OCI-LY1 (cell line): ENCODE data around the gene ASGR1.

ENCODE experiments used
- H2AFZ ChIP-seq: fragments of 200-600 bp; sonication (generic), shearing (Covaris generic); 2 replicates; pipeline ENCODE4 v1.6.0; 2014; ENCODE audit warnings: antibody characterized with exemption, mild to moderate bottlenecking, low read length
- H3F3A ChIP-seq: fragments of 200-600 bp; sonication (generic), shearing (Covaris generic); 2 replicates; pipeline ENCODE4 v1.6.0; 2014; ENCODE audit warnings: mild to moderate bottlenecking, antibody characterized with exemption, low read length, moderate library complexity; ENCODE audit not compliant: insufficient read depth
- H3K27ac ChIP-seq: fragments of 200-600 bp; sonication (generic); 2 replicates; pipeline ENCODE4 v1.5.1; 2014; ENCODE audit warnings: low read length, mixed run types, mild to moderate bottlenecking, low read depth; ENCODE audit not compliant: poor library complexity, severe bottlenecking
- H3K27me3 ChIP-seq: fragments of 200-600 bp; sonication (generic); 2 replicates; pipeline ENCODE4 v1.6.0; 2014; ENCODE audit warnings: antibody characterized with exemption, mild to moderate bottlenecking, low read length, moderate library complexity; ENCODE audit not compliant: insufficient read depth
- H3K36me3 ChIP-seq: fragments of 200-600 bp; sonication (generic); 2 replicates; pipeline ENCODE4 v1.6.1; 2014; ENCODE audit warnings: mild to moderate bottlenecking, antibody characterized with exemption, low read length, moderate library complexity, mixed read lengths; ENCODE audit not compliant: insufficient read depth
- H3K4me1 ChIP-seq: fragments of 200-600 bp; sonication (generic); 2 replicates; pipeline ENCODE4 v1.5.1; 2014; ENCODE audit warnings: mild to moderate bottlenecking, low read length, moderate library complexity; ENCODE audit not compliant: insufficient read depth, severe bottlenecking
- H3K4me2 ChIP-seq: fragments of 200-600 bp; sonication (generic), shearing (Covaris generic); 2 replicates; pipeline ENCODE4 v1.6.1; 2014; ENCODE audit warnings: low read length
- H3K4me3 ChIP-seq: fragments of 200-600 bp; sonication (generic); 2 replicates; pipeline ENCODE4 v1.5.1; 2014; ENCODE audit warnings: low read length, low read depth, mild to moderate bottlenecking, mixed read lengths; ENCODE audit not compliant: poor library complexity, severe bottlenecking
- H3K79me2 ChIP-seq: fragments of 200-600 bp; shearing (Covaris generic); 2 replicates; pipeline ENCODE4 v1.6.1; 2016; ENCODE audit warnings: mixed run types, low read length, mixed read lengths; ENCODE audit not compliant: insufficient read depth
- H3K9ac ChIP-seq: fragments of 200-600 bp; sonication (generic), shearing (Covaris generic); 2 replicates; pipeline ENCODE4 v1.6.1; 2014; ENCODE audit warnings: mild to moderate bottlenecking, low read length, mixed read lengths
- H3K9me2 ChIP-seq: fragments of 200-600 bp; sonication (generic), shearing (Covaris generic); 2 replicates; pipeline ENCODE4 v1.6.1; 2014; ENCODE audit warnings: low read depth, mild to moderate bottlenecking, low read length, mixed read lengths
- H3K9me3 ChIP-seq: fragments of 200-600 bp; shearing (Covaris generic); 2 replicates; pipeline ENCODE4 v1.6.1; 2014; ENCODE audit warnings: low read length, mixed read lengths
- H4K20me1 ChIP-seq: fragments of 200-600 bp; sonication (generic), shearing (Covaris generic); 2 replicates; pipeline ENCODE4 v1.6.0; 2016; ENCODE audit warnings: mild to moderate bottlenecking, low read length; ENCODE audit not compliant: insufficient read depth
- EZH2 ChIP-seq: fragments of 200-600 bp; sonication (generic), shearing (Covaris generic); IDR thresholded peaks from 2 replicates; pipeline ENCODE4 v1.8.0; 2017; ENCODE audit warnings: borderline replicate concordance, mixed run types, mild to moderate bottlenecking, antibody characterized with exemption, low read length, moderate library complexity, mixed read lengths
- TF ChIP-seq, protein P1 (sequence below): fragments of 200-600 bp; sonication (generic), shearing (Covaris generic); IDR thresholded peaks from 2 replicates; pipeline ENCODE4 v1.5.1; 2017; ENCODE audit warnings: mild to moderate bottlenecking, antibody characterized with exemption, low read length, moderate library complexity, mixed read lengths

Gene ASGR1

GRCh38 chr17:7221278-7222092 is 42.3 kb upstream of the ASGR1 start:
- peak overlapping the region; percentile 44 for H3K27ac ChIP-seq
- H4K20me1 ChIP-seq = no peaks in the 10 kb centered on the region
- H3K36me3 ChIP-seq = peaks cover 51% of the 10 kb centered on the region
- peaks cover 24% of the 10 kb centered on the region for H3K4me1 ChIP-seq
- H3K4me3 ChIP-seq = no peak overlapping the region
- H3K9me2 ChIP-seq = no peaks in the 10 kb centered on the region
- peak overlapping the region; percentile 22; the same call in 1 of the 2 replicates for H3K9ac ChIP-seq
- TF ChIP-seq, protein P1, sequence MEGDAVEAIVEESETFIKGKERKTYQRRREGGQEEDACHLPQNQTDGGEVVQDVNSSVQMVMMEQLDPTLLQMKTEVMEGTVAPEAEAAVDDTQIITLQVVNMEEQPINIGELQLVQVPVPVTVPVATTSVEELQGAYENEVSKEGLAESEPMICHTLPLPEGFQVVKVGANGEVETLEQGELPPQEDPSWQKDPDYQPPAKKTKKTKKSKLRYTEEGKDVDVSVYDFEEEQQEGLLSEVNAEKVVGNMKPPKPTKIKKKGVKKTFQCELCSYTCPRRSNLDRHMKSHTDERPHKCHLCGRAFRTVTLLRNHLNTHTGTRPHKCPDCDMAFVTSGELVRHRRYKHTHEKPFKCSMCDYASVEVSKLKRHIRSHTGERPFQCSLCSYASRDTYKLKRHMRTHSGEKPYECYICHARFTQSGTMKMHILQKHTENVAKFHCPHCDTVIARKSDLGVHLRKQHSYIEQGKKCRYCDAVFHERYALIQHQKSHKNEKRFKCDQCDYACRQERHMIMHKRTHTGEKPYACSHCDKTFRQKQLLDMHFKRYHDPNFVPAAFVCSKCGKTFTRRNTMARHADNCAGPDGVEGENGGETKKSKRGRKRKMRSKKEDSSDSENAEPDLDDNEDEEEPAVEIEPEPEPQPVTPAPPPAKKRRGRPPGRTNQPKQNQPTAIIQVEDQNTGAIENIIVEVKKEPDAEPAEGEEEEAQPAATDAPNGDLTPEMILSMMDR = no peak
- TF ChIP-seq EZH2 = no peak
- H2AFZ ChIP-seq = no peak overlapping the region
- no peaks in the 10 kb centered on the region for H3K9me3 ChIP-seq
- no peaks in the 10 kb centered on the region; the same call in 1 of the 2 replicates for H3F3A ChIP-seq
- no peaks in the 10 kb centered on the region for H3K27me3 ChIP-seq
- H3K79me2 ChIP-seq = no peaks in the 10 kb centered on the region
- peak overlapping the region; percentile 97; the same call in 1 of the 2 replicates for H3K4me2 ChIP-seq

DNA sequence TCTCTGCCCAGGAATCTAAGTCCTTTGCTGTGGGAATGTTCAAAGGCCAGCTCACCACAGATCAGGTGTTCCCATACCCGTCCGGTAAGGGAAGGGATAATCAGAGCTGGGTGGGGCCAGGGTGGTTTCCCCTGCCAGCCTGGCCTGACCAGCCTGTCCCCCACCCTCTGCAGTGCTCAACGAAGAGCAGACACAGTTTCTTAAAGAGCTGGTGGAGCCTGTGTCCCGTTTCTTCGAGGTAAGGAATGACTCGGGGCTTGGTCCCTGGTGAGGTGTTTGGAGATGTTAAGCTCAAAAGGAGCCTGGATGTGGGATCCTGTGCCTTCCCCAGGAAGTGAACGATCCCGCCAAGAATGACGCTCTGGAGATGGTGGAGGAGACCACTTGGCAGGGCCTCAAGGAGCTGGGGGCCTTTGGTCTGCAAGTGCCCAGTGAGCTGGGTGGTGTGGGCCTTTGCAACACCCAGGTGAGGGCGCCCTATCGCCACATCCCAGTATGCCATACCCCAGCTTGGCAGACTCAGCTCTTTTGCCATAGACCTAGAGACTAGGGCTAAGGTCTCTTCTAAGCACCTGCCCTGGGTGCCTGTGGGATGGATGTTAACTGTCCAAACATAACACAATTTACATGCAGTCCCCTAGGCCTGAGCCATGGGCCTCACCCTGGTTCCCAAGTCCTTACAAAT is 41.6 kb upstream of the ASGR1 start:
- Histone ChIP-seq H3K27me3 (no peaks in the 10 kb centered on the region), H4K20me1 (no peaks in the 10 kb centered on the region), H3K79me2 (no peaks in the 10 kb centered on the region), H3K4me2 (peak overlapping the region; percentile 97), H3K9me3 (no peaks in the 10 kb centered on the region), H3K36me3 (peaks cover 44% of the 10 kb centered on the region), H3K27ac (peak overlapping the region; percentile 78), H3K4me3 (peak overlapping the region; percentile 83), H3K9ac (peak overlapping the region; percentile 87), H3K4me1 (peaks cover 24% of the 10 kb centered on the region), H3F3A (no peaks in the 10 kb centered on the region; the same call in 1 of the 2 replicates), H3K9me2 (no peaks in the 10 kb centered on the region), H2AFZ (no peak overlapping the region)
- TF ChIP-seq, protein P1 = peak; percentile 81
- TF ChIP-seq EZH2 = no peak

DNA sequence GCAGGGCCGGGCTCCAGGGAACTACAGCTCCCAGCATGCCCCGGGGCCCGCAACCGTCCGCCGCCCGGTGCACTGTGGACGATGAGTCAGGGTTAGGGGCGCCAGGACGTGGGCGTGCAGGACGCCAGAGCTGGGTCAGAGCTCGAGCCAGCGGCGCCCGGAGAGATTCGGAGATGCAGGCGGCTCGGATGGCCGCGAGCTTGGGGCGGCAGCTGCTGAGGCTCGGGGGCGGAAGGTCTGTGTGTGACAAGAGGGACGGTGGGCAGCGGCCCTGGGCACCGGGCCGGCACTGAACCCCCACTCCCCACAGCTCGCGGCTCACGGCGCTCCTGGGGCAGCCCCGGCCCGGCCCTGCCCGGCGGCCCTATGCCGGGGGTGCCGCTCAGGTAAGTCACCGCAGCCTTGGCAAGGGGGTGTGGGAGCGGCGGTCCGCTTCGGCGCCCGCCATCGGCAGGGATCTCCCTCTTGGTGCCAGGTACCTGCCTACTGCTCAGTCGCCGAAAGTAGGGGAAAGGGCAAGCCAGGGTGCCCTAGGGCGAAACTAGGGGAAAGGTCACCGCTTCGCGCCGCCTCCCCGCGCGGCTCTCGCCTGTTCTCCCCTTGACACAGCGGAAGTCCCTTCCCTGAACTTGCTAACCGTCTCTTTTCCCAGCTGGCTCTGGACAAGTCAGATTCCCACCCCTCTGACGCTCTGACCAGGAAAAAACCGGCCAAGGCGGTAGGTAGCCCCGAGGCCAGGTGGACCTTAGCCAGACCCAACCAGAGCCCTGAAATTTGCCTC is 40.8 kb upstream of the ASGR1 start, which contains the start of the genes ACADVL and DLG4:
Gene ACADVL, plus strand, starts transcription at position 127 of the 781 bp plus-strand sequence. Its CDS starts 47 bp downstream, at position 174.
Gene DLG4, minus strand, starts transcription at position 25 of the 781 bp plus-strand sequence.
- H3K27me3 ChIP-seq = no peaks in the 10 kb centered on the region
- H4K20me1 ChIP-seq = no peaks in the 10 kb centered on the region
- H3F3A ChIP-seq = no peaks in the 10 kb centered on the region
- H3K4me1 ChIP-seq = peaks cover 27% of the 10 kb centered on the region
- no peak for TF ChIP-seq EZH2
- TF ChIP-seq, protein P1 = no peak
- H3K79me2 ChIP-seq = no peaks in the 10 kb centered on the region
- peak within 1 kb of the TSS; percentile 78 for H3K27ac ChIP-seq
- H3K9ac ChIP-seq = peak within 1 kb of the TSS; percentile 87
- H3K4me3 ChIP-seq = peak within 1 kb of the TSS; percentile 83
- H3K4me2 ChIP-seq = peak within 1 kb of the TSS; percentile 97
- H3K9me3 ChIP-seq = no peaks in the 10 kb centered on the region
- H3K9me2 ChIP-seq = no peaks in the 10 kb centered on the region
- peaks cover 36% of the 10 kb centered on the region for H3K36me3 ChIP-seq
- H2AFZ ChIP-seq = no peak within 1 kb of the TSS
